Thoracic aorta (tissue), 2 donors: ENCODE results near the gene BCL2. TPM values are rescaled to one million over a fixed set of nuclear protein-coding genes. Genes with fewer than 3 reads are reported as not detected.

Experiments
- ATAC-seq: fragments of 150-250 bp; one replicate; pipeline ENCODE4 v1.8.0; 2017; ENCODE audit warnings: low read depth; ENCODE audit not compliant: insufficient number of reproducible peaks, low FRiP score
- DNase-seq: peaks from one replicate; pipeline ENCODE4 v3.0.0-alpha.2; 2020; ENCODE audit warnings: low spot score
- H3K27ac ChIP-seq, 2 donors: fragments of 200-600 bp; sonication (generic); 1 replicate in 1 of 2; 2 replicates in 1 of 2; pipeline ENCODE4 v1.5.1; 2016; ENCODE audit warnings: mild to moderate bottlenecking in 2 of 2, moderate library complexity in 2 of 2
- H3K27me3 ChIP-seq: fragments of 200-600 bp; sonication (generic); replicated peaks from 2 replicates; pipeline ENCODE4 v1.6.0; 2016; ENCODE audit warnings: mild to moderate bottlenecking; ENCODE audit not compliant: insufficient read depth
- H3K36me3 ChIP-seq: fragments of 200-600 bp; sonication (generic); one replicate; pipeline ENCODE4 v1.5.1; 2016
- H3K4me1 ChIP-seq, 2 donors: fragments of 200-600 bp; sonication (generic); 1 replicate in 1 of 2; 2 replicates in 1 of 2; pipeline versions ENCODE4 v1.5.1 to v1.6.0; 2016; ENCODE audit warnings: low read depth in 2 of 2, mild to moderate bottlenecking in 1 of 2; ENCODE audit not compliant: control insufficient read depth in 1 of 2
- H3K4me3 ChIP-seq: fragments of 200-600 bp; sonication (generic); 2 replicates; pipeline ENCODE4 v1.5.1; 2016; ENCODE audit warnings: mild to moderate bottlenecking
- H3K9me3 ChIP-seq: fragments of 200-600 bp; sonication (generic); 2 replicates; pipeline ENCODE4 v1.5.1; 2016
- CTCF ChIP-seq: fragments of 200-600 bp; sonication (generic); IDR thresholded peaks from one replicate; pipeline ENCODE4 v1.5.1; 2019; ENCODE audit warnings: antibody characterized with exemption
- total RNA-seq, 2 donors: library from RNA; depleted of rRNA; stranded (reverse); fragments of >200 nt; gene quantifications; one replicate each; pipeline versions ENCODE4 v1.1.0 to v1.2.3, GENCODE V29; 2016

Gene BCL2
- total RNA-seq, 2 donors from 2014 or later: 22.9 to 29.3 TPM

GRCh38 chr18:63263444-63263843, 56.1 kb downstream of the BCL2 start:
- H3K36me3 ChIP-seq: no peaks in the 10 kb centered on the region
- H3K27me3 ChIP-seq: no peaks in the 10 kb centered on the region
- ATAC-seq: no peak

GRCh38 chr18:63262369-63263335, 56.9 kb downstream of the BCL2 start:
- peak; percentile 18 for TF ChIP-seq CTCF
- Histone ChIP-seq H3K27me3 (no peaks in the 10 kb centered on the region), H3K9me3 (no peaks in the 10 kb centered on the region), H3K36me3 (no peaks in the 10 kb centered on the region), H3K27ac (peak overlapping the region; percentile 86 to 96), H3K4me3 (peak overlapping the region; percentile 46), H3K4me1 (peaks cover 2 to 24% of the 10 kb centered on the region in 2 donors)
- ATAC-seq (peak; percentile 92), DNase-seq (peak; percentile 64)

More at GRCh38 chr18:63263444-63263843, 56.1 kb downstream of the BCL2 start:
- Histone ChIP-seq H3K4me1 (peaks cover 7 to 28% of the 10 kb centered on the region in 2 donors), H3K9me3 (no peaks in the 10 kb centered on the region), H3K4me3 (peak overlapping the region; percentile 46), H3K27ac (peak overlapping the region; percentile 86 to 96)
- no peak for TF ChIP-seq CTCF
- no peak for DNase-seq

- H3K27me3 ChIP-seq: no peaks in the 10 kb centered on the region
- DNase-seq (no peak), ATAC-seq (no peak)
- peak overlapping the region; percentile 86 to 96 for H3K27ac ChIP-seq
- peaks cover 2 to 24% of the 10 kb centered on the region in 2 donors for H3K4me1 ChIP-seq
- no peaks in the 10 kb centered on the region for H3K36me3 ChIP-seq
- H3K4me3 ChIP-seq: no peak overlapping the region
- TF ChIP-seq CTCF: no peak
- H3K9me3 ChIP-seq: no peaks in the 10 kb centered on the region
Measured at GRCh38 chr18:63261029-63261428, 58.5 kb downstream of the BCL2 start.

- Histone ChIP-seq H3K9me3 (no peaks in the 10 kb centered on the region), H3K36me3 (no peaks in the 10 kb centered on the region), H3K4me3 (no peak overlapping the region), H3K4me1 (peaks cover 2 to 24% of the 10 kb centered on the region in 2 donors), H3K27me3 (no peaks in the 10 kb centered on the region), H3K27ac (peak overlapping the region; percentile 86 to 96)
- no peak for TF ChIP-seq CTCF
- no peak for DNase-seq
- ATAC-seq: no peak
Measured at GRCh38 chr18:63260380-63260754, 59.2 kb downstream of the BCL2 start.

- ATAC-seq (no peak), DNase-seq (no peak)
- no peak overlapping the region for H3K4me3 ChIP-seq
- H3K4me1 ChIP-seq: peaks cover 2 to 24% of the 10 kb centered on the region in 2 donors
- no peaks in the 10 kb centered on the region for H3K36me3 ChIP-seq
- H3K9me3 ChIP-seq: no peaks in the 10 kb centered on the region
- no peak overlapping the region for H3K27ac ChIP-seq
- no peaks in the 10 kb centered on the region for H3K27me3 ChIP-seq
- no peak for TF ChIP-seq CTCF
Measured at GRCh38 chr18:63259567-63260379, 59.8 kb downstream of the BCL2 start.
